Subcutaneous adipose tissue (tissue), 4 donors: ENCODE results near the gene NFATC2. TPM values are rescaled to one million over a fixed set of nuclear protein-coding genes. Genes with fewer than 3 reads are reported as not detected.

Experiments
- CTCF ChIP-seq: fragments of 450-650 bp; IDR thresholded peaks from one replicate; pipeline ENCODE4 v1.5.1; 2016; ENCODE audit warnings: low read depth, mild to moderate bottlenecking, control low read depth, antibody characterized with exemption, moderate library complexity
- total RNA-seq, 4 donors: library from RNA; depleted of rRNA; stranded (reverse); fragments of >200 nt; gene quantifications; one replicate each; pipeline ENCODE4 v1.1.0, GENCODE V29; 2016

The NFATC2 gene
- total RNA-seq, 4 donors from 2014 or later, result 2.3 to 7.5 (median 5.8) TPM

GRCh38 chr20:51560550-51561307, 18.2 kb upstream of the NFATC2 start:
- TF ChIP-seq CTCF, result no peak

GRCh38 chr20:51560042-51560441, 17.5 kb upstream of the NFATC2 start:
- no peak for TF ChIP-seq CTCF

- TF ChIP-seq CTCF, result no peak
Observed at GRCh38 chr20:51554538-51555165, 12.1 kb upstream of the NFATC2 start.

- TF ChIP-seq CTCF, result no peak
Observed at GRCh38 chr20:51553897-51554486, 11.5 kb upstream of the NFATC2 start.

- no peak for TF ChIP-seq CTCF
Observed at GRCh38 chr20:51551186-51551585, 8.7 kb upstream of the NFATC2 start.

GRCh38 chr20:51549474-51549873, 7.0 kb upstream of the NFATC2 start:
- no peak for TF ChIP-seq CTCF

- no peak for TF ChIP-seq CTCF
Observed at GRCh38 chr20:51547951-51548350, 5.4 kb upstream of the NFATC2 start.
